Measurements from ENCODE around the gene ASB6.

Gene ASB6

GRCh38 chr9:129641750-129642585 is at the start of gene ASB6:
Gene ASB6 (minus strand): TSS chr9:129642151. CDS start chr9:129641999, 152 bp downstream.
- peak; percentile 89 for DNase-seq

GRCh38 chr9:129688285-129689043 is 46.5 kb upstream of the ASB6 start:
- DNase-seq = no peak

GRCh38 chr9:129687391-129687790 is 45.4 kb upstream of the ASB6 start:
- DNase-seq = no peak

GRCh38 chr9:129686736-129687135 is 44.8 kb upstream of the ASB6 start:
- no peak for DNase-seq

- no peak for DNase-seq
These were observed 43.9 kb upstream of the ASB6 start for GRCh38 chr9:129685933-129686259.

- no peak for DNase-seq
These were observed 43.4 kb upstream of the ASB6 start for GRCh38 chr9:129685220-129685932.

- DNase-seq = no peak
These were observed 40.4 kb upstream of the ASB6 start for GRCh38 chr9:129682381-129682780.

- DNase-seq = no peak
These were observed 40.0 kb upstream of the ASB6 start for GRCh38 chr9:129681924-129682323.

- no peak for DNase-seq
These were observed 37.6 kb upstream of the ASB6 start for GRCh38 chr9:129679537-129679936.

GRCh38 chr9:129678844-129679243 is 36.9 kb upstream of the ASB6 start:
- no peak for DNase-seq

GRCh38 chr9:129677456-129677855 is 35.5 kb upstream of the ASB6 start:
- no peak for DNase-seq

- DNase-seq = no peak
These were observed 35.0 kb upstream of the ASB6 start for GRCh38 chr9:129676975-129677374.

- no peak for DNase-seq
These were observed 34.3 kb upstream of the ASB6 start for GRCh38 chr9:129676287-129676686.

- no peak for DNase-seq
These were observed 33.7 kb upstream of the ASB6 start for GRCh38 chr9:129675620-129676019.

GRCh38 chr9:129674229-129674628 is 32.3 kb upstream of the ASB6 start:
- no peak for DNase-seq

- DNase-seq = no peak
These were observed 31.7 kb upstream of the ASB6 start for GRCh38 chr9:129673602-129674001.

- DNase-seq = no peak
These were observed 30.8 kb upstream of the ASB6 start for GRCh38 chr9:129672702-129673101.

- no peak for DNase-seq
These were observed 29.6 kb upstream of the ASB6 start for GRCh38 chr9:129671519-129671918.

GRCh38 chr9:129671065-129671464 is 29.1 kb upstream of the ASB6 start:
- DNase-seq = no peak

- DNase-seq = no peak
These were observed 28.0 kb upstream of the ASB6 start for GRCh38 chr9:129669946-129670345.

- DNase-seq = no peak
These were observed 27.3 kb upstream of the ASB6 start for GRCh38 chr9:129669141-129669718.

- DNase-seq = no peak
These were observed 25.9 kb upstream of the ASB6 start for GRCh38 chr9:129667850-129668249.

GRCh38 chr9:129667378-129667777 is 25.4 kb upstream of the ASB6 start:
- no peak for DNase-seq
